ENCODE results near the gene CLDN10. TPM values are rescaled to one million over a fixed set of nuclear protein-coding genes. Genes with fewer than 3 reads are reported as not detected.

The CLDN10 gene
- total RNA-seq, 1 donor from 2014 or later, result 13.6 TPM

- Histone ChIP-seq H3K36me3 (ENCODE audit: control insufficient read depth in 3 of 3, insufficient read depth in 3 of 3, low read length in 3 of 3) (no peaks in the 10 kb centered on the region), H3K27ac (ENCODE audit: low read depth, low read length) (no peak overlapping the region), H3K27me3 (ENCODE audit: control insufficient read depth in 3 of 3, insufficient read depth in 3 of 3, low read length in 3 of 3) (no peaks in the 10 kb centered on the region), H3K9ac (ENCODE audit: low read depth in 1 of 3, low read length in 3 of 3) (no peak overlapping the region), H3K9me3 (ENCODE audit: control insufficient read depth in 3 of 3, low read length in 3 of 3) (no peaks in the 10 kb centered on the region), H3K4me3 (ENCODE audit: low read length in 3 of 3) (no peak overlapping the region), H3K4me1 (ENCODE audit: control insufficient read depth in 3 of 3, insufficient read depth in 3 of 3, low read length in 3 of 3) (no peaks in the 10 kb centered on the region)
Observed at GRCh38 chr13:95585867-95586266, 33.3 kb downstream of the CLDN10 start.

- H3K27ac ChIP-seq (ENCODE audit: low read depth, low read length), result no peak overlapping the region
- H3K36me3 ChIP-seq (ENCODE audit: control insufficient read depth in 3 of 3, insufficient read depth in 3 of 3, low read length in 3 of 3), result no peaks in the 10 kb centered on the region
- no peak overlapping the region for H3K9ac ChIP-seq (ENCODE audit: low read depth in 1 of 3, low read length in 3 of 3)
- H3K4me3 ChIP-seq (ENCODE audit: low read length in 3 of 3), result no peak overlapping the region
- no peaks in the 10 kb centered on the region for H3K4me1 ChIP-seq (ENCODE audit: control insufficient read depth in 3 of 3, insufficient read depth in 3 of 3, low read length in 3 of 3)
- H3K27me3 ChIP-seq (ENCODE audit: control insufficient read depth in 3 of 3, insufficient read depth in 3 of 3, low read length in 3 of 3), result no peaks in the 10 kb centered on the region
- no peaks in the 10 kb centered on the region for H3K9me3 ChIP-seq (ENCODE audit: control insufficient read depth in 3 of 3, low read length in 3 of 3)
Observed at GRCh38 chr13:95588134-95588533, 35.6 kb downstream of the CLDN10 start.

GRCh38 chr13:95588721-95589120 lies 36.2 kb downstream of the CLDN10 start:
- Histone ChIP-seq H3K4me1 (ENCODE audit: control insufficient read depth in 3 of 3, insufficient read depth in 3 of 3, low read length in 3 of 3) (no peaks in the 10 kb centered on the region), H3K27ac (ENCODE audit: low read depth, low read length) (no peak overlapping the region), H3K9me3 (ENCODE audit: control insufficient read depth in 3 of 3, low read length in 3 of 3) (no peaks in the 10 kb centered on the region), H3K27me3 (ENCODE audit: control insufficient read depth in 3 of 3, insufficient read depth in 3 of 3, low read length in 3 of 3) (no peaks in the 10 kb centered on the region), H3K4me3 (ENCODE audit: low read length in 3 of 3) (no peak overlapping the region), H3K9ac (ENCODE audit: low read depth in 1 of 3, low read length in 3 of 3) (no peak overlapping the region), H3K36me3 (ENCODE audit: control insufficient read depth in 3 of 3, insufficient read depth in 3 of 3, low read length in 3 of 3) (no peaks in the 10 kb centered on the region)

- no peaks in the 10 kb centered on the region for H3K27me3 ChIP-seq (ENCODE audit: control insufficient read depth in 3 of 3, insufficient read depth in 3 of 3, low read length in 3 of 3)
- no peaks in the 10 kb centered on the region for H3K9me3 ChIP-seq (ENCODE audit: control insufficient read depth in 3 of 3, low read length in 3 of 3)
- H3K36me3 ChIP-seq (ENCODE audit: control insufficient read depth in 3 of 3, insufficient read depth in 3 of 3, low read length in 3 of 3), result no peaks in the 10 kb centered on the region
- H3K9ac ChIP-seq (ENCODE audit: low read depth in 1 of 3, low read length in 3 of 3), result no peak overlapping the region
- H3K4me1 ChIP-seq (ENCODE audit: control insufficient read depth in 3 of 3, insufficient read depth in 3 of 3, low read length in 3 of 3), result no peaks in the 10 kb centered on the region
- no peak overlapping the region for H3K4me3 ChIP-seq (ENCODE audit: low read length in 3 of 3)
- no peak overlapping the region for H3K27ac ChIP-seq (ENCODE audit: low read depth, low read length)
Observed at GRCh38 chr13:95593462-95593861, 40.9 kb downstream of the CLDN10 start.

- no peak overlapping the region for H3K4me3 ChIP-seq (ENCODE audit: low read length in 3 of 3)
- H3K9me3 ChIP-seq (ENCODE audit: control insufficient read depth in 3 of 3, low read length in 3 of 3), result no peaks in the 10 kb centered on the region
- H3K36me3 ChIP-seq (ENCODE audit: control insufficient read depth in 3 of 3, insufficient read depth in 3 of 3, low read length in 3 of 3), result peaks cover 0 to 2% (median 0%) of the 10 kb centered on the region in 3 donors
- H3K27ac ChIP-seq (ENCODE audit: low read depth, low read length), result no peak overlapping the region
- no peaks in the 10 kb centered on the region for H3K4me1 ChIP-seq (ENCODE audit: control insufficient read depth in 3 of 3, insufficient read depth in 3 of 3, low read length in 3 of 3)
- peaks cover 0 to 5% (median 3%) of the 10 kb centered on the region in 3 donors for H3K27me3 ChIP-seq (ENCODE audit: control insufficient read depth in 3 of 3, insufficient read depth in 3 of 3, low read length in 3 of 3)
- no peak overlapping the region for H3K9ac ChIP-seq (ENCODE audit: low read depth in 1 of 3, low read length in 3 of 3)
Observed at GRCh38 chr13:95596701-95597100, 44.2 kb downstream of the CLDN10 start.

GRCh38 chr13:95601216-95601615 lies 48.7 kb downstream of the CLDN10 start:
- Histone ChIP-seq H3K9me3 (ENCODE audit: control insufficient read depth in 3 of 3, low read length in 3 of 3) (no peaks in the 10 kb centered on the region), H3K27me3 (ENCODE audit: control insufficient read depth in 3 of 3, insufficient read depth in 3 of 3, low read length in 3 of 3) (peaks cover 0 to 6% (median 5%) of the 10 kb centered on the region in 3 donors), H3K4me3 (ENCODE audit: low read length in 3 of 3) (no peak overlapping the region), H3K4me1 (ENCODE audit: control insufficient read depth in 3 of 3, insufficient read depth in 3 of 3, low read length in 3 of 3) (no peaks in the 10 kb centered on the region), H3K9ac (ENCODE audit: low read depth in 1 of 3, low read length in 3 of 3) (no peak overlapping the region), H3K36me3 (ENCODE audit: control insufficient read depth in 3 of 3, insufficient read depth in 3 of 3, low read length in 3 of 3) (peaks cover 0 to 11% (median 0%) of the 10 kb centered on the region in 3 donors), H3K27ac (ENCODE audit: low read depth, low read length) (no peak overlapping the region)

GRCh38 chr13:95601906-95602305 lies 49.4 kb downstream of the CLDN10 start:
- Histone ChIP-seq H3K4me1 (ENCODE audit: control insufficient read depth in 3 of 3, insufficient read depth in 3 of 3, low read length in 3 of 3) (no peaks in the 10 kb centered on the region), H3K27me3 (ENCODE audit: control insufficient read depth in 3 of 3, insufficient read depth in 3 of 3, low read length in 3 of 3) (peaks cover 0 to 6% (median 5%) of the 10 kb centered on the region in 3 donors), H3K4me3 (ENCODE audit: low read length in 3 of 3) (no peak overlapping the region), H3K9me3 (ENCODE audit: control insufficient read depth in 3 of 3, low read length in 3 of 3) (no peaks in the 10 kb centered on the region), H3K27ac (ENCODE audit: low read depth, low read length) (no peak overlapping the region), H3K9ac (ENCODE audit: low read depth in 1 of 3, low read length in 3 of 3) (no peak overlapping the region), H3K36me3 (ENCODE audit: control insufficient read depth in 3 of 3, insufficient read depth in 3 of 3, low read length in 3 of 3) (peaks cover 0 to 11% (median 0%) of the 10 kb centered on the region in 3 donors)

GRCh38 chr13:95603887-95604555 lies 51.5 kb downstream of the CLDN10 start:
- Histone ChIP-seq H3K4me1 (ENCODE audit: control insufficient read depth in 3 of 3, insufficient read depth in 3 of 3, low read length in 3 of 3) (peaks cover 0 to 2% (median 0%) of the 10 kb centered on the region in 3 donors), H3K9me3 (ENCODE audit: control insufficient read depth in 3 of 3, low read length in 3 of 3) (no peaks in the 10 kb centered on the region), H3K36me3 (ENCODE audit: control insufficient read depth in 3 of 3, insufficient read depth in 3 of 3, low read length in 3 of 3) (peaks cover 0 to 11% (median 0%) of the 10 kb centered on the region in 3 donors), H3K27me3 (ENCODE audit: control insufficient read depth in 3 of 3, insufficient read depth in 3 of 3, low read length in 3 of 3) (peaks cover 0 to 6% (median 5%) of the 10 kb centered on the region in 3 donors), H3K9ac (ENCODE audit: low read depth in 1 of 3, low read length in 3 of 3) (no peak overlapping the region), H3K4me3 (ENCODE audit: low read length in 3 of 3) (no peak overlapping the region), H3K27ac (ENCODE audit: low read depth, low read length) (no peak overlapping the region)

- no peak overlapping the region for H3K27ac ChIP-seq (ENCODE audit: low read depth, low read length)
- peaks cover 0 to 11% (median 0%) of the 10 kb centered on the region in 3 donors for H3K36me3 ChIP-seq (ENCODE audit: control insufficient read depth in 3 of 3, insufficient read depth in 3 of 3, low read length in 3 of 3)
- peaks cover 0 to 6% (median 5%) of the 10 kb centered on the region in 3 donors for H3K27me3 ChIP-seq (ENCODE audit: control insufficient read depth in 3 of 3, insufficient read depth in 3 of 3, low read length in 3 of 3)
- no peak overlapping the region for H3K4me3 ChIP-seq (ENCODE audit: low read length in 3 of 3)
- no peaks in the 10 kb centered on the region for H3K9me3 ChIP-seq (ENCODE audit: control insufficient read depth in 3 of 3, low read length in 3 of 3)
- no peak overlapping the region for H3K9ac ChIP-seq (ENCODE audit: low read depth in 1 of 3, low read length in 3 of 3)
- H3K4me1 ChIP-seq (ENCODE audit: control insufficient read depth in 3 of 3, insufficient read depth in 3 of 3, low read length in 3 of 3), result peaks cover 0 to 2% (median 0%) of the 10 kb centered on the region in 3 donors
Observed at GRCh38 chr13:95604556-95604915, 52.0 kb downstream of the CLDN10 start.

- H3K27me3 ChIP-seq (ENCODE audit: control insufficient read depth in 3 of 3, insufficient read depth in 3 of 3, low read length in 3 of 3), result peaks cover 0 to 6% (median 5%) of the 10 kb centered on the region in 3 donors
Observed at GRCh38 chr13:95605448-95606125, 53.1 kb downstream of the CLDN10 start.

More at GRCh38 chr13:95605448-95606125, 53.1 kb downstream of the CLDN10 start:
- no peak overlapping the region for H3K4me3 ChIP-seq (ENCODE audit: low read length in 3 of 3)
- H3K9me3 ChIP-seq (ENCODE audit: control insufficient read depth in 3 of 3, low read length in 3 of 3), result no peaks in the 10 kb centered on the region
- no peak overlapping the region for H3K9ac ChIP-seq (ENCODE audit: low read depth in 1 of 3, low read length in 3 of 3)
- H3K27ac ChIP-seq (ENCODE audit: low read depth, low read length), result no peak overlapping the region
- peaks cover 0 to 2% (median 0%) of the 10 kb centered on the region in 3 donors for H3K4me1 ChIP-seq (ENCODE audit: control insufficient read depth in 3 of 3, insufficient read depth in 3 of 3, low read length in 3 of 3)
- peaks cover 0 to 11% (median 0%) of the 10 kb centered on the region in 3 donors for H3K36me3 ChIP-seq (ENCODE audit: control insufficient read depth in 3 of 3, insufficient read depth in 3 of 3, low read length in 3 of 3)
